GM19438 (cell line): ENCODE results near the gene ETV6.
A peak's percentile ranks its signal among the peaks of the same experiment; 100 is the strongest.

Experiments used
- ATAC-seq: cut with Tn5 transposase; IDR thresholded peaks from one replicate; pipeline ENCODE4 v1.9.1; 2021; ENCODE audit warnings: low read depth; ENCODE audit not compliant: unreplicated experiment

The ETV6 gene

GRCh38 chr12:11769723-11770514, 120.4 kb downstream of the ETV6 start:
- no peak for ATAC-seq

DNA sequence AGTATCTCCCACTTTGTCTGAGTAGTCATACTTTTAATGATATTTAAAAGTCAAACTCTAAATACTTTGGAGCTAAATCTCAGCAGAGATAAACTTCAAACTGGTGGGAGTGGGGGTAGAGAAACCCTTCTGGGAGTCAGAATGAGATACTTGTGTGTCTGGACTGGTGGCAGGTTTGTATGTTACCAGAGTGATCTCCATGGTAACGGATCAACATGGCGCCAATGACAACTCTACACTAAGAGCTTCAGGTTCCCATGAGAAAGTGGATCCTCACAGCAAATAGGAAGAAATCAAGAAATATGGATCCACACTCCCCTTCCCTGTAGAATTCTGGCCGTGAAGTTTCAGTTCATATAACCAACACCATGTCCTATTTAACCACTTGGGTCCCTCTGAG, 121.9 kb downstream of the ETV6 start:
- no peak for ATAC-seq

DNA sequence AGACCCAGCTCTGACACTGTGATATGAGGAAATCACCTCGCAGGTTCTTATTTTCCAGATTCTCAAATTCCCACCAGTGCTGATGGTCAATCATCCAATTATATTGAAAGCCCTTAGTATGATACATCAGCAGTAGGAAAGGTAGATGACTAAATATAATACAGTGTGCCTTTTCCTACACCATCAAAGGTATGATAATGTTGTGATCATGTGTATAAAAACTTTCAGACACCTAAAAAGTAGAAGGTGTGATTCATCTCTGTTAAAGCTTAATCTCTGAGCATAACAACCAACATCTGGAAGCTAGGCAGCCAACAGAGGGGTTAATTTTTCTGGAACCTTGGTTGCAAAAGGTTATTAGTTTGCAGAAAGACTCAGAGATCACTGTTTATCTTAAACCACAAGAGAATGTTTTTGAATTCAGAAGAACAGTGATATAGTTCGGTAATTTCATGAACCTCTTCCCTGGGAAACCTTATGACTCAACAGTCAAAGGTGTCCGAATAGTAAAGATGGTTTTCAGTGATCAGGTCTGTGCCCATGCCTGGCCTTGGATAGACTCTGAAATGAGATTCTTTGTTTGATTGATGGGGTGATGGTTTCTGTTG, 122.5 kb downstream of the ETV6 start:
- ATAC-seq: no peak

DNA sequence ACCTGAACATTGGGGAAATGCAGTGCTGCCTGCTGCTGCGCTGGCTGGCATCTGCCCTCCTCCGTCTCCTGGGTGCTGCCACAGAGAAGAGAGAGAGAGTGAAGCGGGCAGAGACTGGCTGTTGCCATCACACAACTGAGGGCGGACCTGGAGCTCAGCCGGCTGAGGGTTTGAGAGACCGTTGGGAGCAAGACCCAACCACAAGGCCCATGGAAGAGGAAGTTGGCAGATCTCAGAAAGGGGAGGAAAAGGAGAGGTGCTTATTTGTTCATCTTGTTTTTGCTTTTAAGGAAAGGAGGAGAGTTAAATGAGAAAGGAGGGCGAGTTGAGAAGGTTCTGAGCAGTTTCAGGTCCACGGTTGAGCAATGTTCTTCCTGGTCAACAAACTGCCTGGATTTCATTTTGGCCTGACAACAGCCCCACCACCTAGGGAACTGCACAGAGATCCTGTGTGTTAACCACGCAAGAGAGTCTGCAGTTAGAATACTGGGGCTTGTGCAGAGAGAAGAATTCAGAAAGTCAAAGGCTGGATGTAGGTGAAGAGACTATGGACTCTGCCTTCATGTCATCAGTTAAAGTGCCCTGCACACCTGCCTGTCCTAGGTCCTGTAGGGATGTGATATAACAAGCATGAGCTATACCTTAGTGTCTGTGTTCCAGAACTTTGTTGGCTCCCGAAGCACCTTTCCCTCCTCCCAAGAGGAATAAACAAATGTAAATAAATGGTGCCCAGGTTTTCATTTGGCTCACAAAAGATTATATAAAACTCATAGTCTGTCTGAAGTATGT, 124.6 kb downstream of the ETV6 start:
- no peak for ATAC-seq

DNA sequence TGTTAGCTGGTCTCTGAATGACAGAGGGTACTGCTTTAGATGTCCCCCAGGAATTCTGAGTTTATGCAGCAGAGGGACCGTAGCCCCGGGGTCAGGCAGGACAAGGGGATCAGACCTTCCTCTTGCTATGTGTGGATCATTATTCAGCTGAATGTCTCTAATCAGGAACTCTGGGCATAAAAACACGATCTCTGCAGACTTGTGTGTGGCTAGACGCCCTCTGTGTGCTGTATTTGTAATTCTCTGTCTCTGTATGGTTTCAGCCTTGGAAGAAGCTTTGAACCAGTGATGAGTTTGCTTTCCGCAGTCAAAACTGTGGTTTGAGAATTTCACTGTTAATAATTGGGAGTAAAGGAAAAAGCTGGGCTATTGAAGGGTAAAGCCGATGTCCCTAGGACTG, 125.3 kb downstream of the ETV6 start:
- ATAC-seq: no peak

DNA sequence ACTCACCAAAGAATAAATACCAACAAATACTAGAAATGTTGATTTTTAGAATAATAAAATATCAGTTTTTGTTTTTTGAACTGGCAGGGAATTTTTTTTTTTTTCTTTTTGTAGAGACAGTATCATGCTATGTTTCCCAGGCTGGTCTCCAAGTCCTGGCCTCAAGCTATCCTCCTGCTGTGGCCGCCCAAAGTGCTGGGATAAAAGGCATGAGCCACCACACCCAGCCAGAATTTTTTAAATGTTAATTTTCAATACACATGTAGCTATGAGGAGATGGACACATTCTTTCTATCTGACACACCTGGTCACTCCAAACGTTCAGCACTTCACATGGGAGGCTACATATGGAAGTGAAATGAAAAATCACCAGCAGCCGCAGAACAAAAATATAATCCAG, 126.8 kb downstream of the ETV6 start:
- ATAC-seq: no peak

- ATAC-seq: no peak
Measured at GRCh38 chr12:11777451-11777850, 128.0 kb downstream of the ETV6 start.

DNA sequence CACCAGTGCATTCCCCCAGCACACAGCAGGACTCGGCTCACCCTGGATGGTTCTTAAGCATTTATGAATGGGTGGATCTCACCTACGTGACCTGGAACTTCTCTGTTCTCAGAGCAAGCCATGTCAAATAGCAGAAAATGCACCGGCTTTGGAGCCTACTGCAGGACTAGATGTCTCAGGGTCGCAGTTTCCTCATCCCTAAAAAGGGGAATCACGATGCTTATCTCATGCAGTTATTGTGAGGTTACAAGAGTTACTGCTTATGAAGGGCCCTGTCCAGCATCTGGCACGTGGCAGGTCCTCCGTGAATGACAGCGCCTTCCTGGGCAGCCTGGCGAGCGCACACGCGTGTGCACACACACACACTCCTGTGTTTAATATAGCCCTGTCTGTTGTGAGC, 128.5 kb downstream of the ETV6 start:
- no peak for ATAC-seq

GRCh38 chr12:11778713-11779685, 129.5 kb downstream of the ETV6 start:
- no peak for ATAC-seq

DNA sequence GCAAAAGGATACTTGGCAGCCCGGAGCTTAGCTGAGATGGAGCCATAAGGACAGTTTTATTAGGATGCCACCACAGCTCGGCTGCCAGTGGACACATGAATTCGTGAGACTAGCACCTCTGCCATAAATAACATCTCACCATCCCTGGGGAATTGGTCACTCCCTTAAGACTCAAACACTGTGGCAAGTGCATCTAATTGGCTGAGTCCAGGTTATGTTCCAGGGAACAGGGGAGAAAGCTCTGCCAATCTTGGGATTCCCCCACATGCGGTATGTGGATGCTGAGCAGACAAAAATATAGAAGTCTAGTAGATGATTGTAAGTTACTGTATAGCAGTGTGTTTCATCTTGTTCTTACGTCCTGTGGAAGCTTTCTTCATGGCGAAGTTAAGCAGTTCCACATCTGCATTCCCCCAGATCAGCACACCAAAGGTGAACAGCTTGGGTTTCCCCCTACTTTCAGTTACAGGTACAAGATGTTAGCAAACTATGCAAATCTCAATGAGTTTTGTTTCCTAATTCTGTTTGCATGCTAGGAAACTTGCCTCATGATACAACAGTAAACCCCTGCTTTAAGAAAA, 131.1 kb downstream of the ETV6 start:
- ATAC-seq: peak; percentile 65

GRCh38 chr12:11782914-11783420, 133.5 kb downstream of the ETV6 start:
- ATAC-seq: no peak

- ATAC-seq: no peak
Measured at GRCh38 chr12:11785712-11786111, 136.2 kb downstream of the ETV6 start.

DNA sequence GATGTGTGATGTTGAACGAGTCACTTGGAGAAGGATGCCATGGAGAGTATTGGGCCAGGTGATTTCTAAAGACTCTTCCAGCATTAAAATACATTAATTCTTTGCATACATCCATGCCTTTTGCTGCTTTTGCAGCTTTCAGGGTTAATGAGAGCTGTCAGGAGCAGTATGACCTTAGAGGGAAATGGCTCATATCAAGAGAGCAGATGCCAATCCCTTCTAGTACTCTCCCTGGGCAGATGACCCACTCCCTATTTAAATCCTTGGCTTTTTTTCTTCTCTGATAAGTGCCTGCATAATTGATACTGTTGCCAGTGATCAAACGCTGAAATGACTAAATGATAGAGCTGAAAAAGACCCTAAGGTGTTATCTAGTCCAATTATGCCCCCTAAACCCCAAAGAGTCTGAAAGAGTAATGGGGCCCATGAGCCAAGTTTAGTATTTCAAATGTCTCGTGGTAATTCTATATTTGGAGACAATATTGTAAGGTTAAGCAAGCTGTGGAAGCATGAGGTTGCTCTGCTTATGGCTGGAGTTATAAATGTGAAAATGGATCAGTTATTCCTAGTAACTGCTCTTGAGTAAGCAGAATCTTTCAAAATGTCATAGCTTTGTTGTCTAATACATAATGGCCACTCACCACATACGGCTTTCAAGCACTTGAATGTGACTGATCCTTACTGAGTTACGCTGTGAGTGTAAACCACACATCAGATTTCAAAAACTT, 137.3 kb downstream of the ETV6 start:
- ATAC-seq: no peak

- no peak for ATAC-seq
Measured at GRCh38 chr12:11787437-11787836, 138.0 kb downstream of the ETV6 start.

DNA sequence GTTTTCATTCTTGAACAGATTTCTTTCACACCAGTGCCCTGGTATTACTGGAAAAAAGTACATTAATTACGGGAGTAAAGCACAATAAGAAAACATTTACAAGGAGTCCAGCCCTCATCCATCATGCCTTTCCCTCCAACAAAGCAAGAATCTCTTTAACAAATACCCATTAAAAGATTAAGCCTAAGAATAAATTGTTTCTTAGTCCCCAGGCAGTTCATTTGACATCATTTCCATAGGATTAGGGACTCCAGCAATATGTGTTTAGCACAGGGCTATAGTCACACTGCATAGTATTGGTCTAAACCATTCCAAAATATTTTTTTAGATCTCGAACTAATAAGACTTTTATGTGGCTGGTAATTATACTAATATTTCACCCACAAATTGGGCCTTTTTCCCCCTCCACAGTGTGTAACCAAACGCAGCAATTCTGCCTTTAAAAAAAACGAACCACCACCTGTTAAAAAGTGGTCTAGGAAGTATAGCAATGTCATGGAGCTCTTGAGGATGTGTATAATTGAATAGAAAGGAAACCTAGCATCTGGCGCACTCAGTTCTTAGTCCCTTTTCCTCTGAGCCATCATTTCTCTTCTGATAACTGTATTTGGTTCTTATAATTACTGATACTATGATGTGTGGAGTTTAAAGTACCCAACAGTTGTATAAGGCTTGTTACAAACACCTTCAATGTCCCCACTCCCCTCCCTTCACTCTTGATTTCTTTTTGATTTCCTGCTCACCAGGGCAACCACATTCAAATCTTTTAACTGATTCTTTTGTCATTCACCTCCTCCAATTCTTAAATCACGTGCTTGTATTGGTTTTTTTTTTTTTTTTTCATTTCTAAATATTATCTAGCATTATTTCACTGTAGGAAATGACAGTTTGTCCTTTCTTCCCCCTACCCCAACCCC, 138.7 kb downstream of the ETV6 start:
- ATAC-seq: no peak

DNA sequence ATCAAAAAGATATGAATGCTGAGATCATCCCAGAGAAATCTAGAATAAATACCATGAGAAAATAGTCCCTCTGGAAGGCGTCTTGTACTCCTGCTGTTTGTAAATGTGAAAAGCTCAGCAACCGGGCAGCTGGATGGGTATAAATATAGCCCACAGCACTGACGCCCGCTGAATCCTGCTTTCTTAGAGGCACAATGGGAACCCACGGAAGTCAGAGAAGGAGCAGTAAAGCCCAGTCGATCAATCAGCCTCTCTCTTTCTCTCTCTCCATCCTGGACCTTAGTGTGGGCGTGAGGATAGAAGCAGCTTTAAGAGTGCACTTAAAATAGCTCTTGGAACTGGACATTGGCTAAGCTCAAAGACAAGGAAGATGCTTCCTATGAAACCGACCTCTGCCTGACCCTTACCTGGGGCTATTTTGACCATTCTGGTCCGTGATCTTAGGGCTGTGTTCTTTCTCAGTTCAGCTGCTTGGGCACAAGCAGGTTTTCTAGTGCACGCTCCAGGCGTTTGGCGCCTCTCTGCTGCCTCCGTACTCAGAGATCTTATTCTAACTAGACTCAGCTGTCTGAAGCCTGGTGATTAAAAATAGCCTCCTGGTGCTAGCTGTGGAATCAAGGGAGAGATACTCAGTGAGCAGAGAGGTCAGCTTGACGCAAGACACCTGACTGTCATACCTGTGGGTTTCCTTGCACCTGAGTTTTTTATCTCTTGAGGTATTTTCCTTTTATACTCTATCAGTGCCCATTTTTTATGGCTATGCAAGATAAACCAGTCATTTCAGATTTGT, 144.6 kb downstream of the ETV6 start:
- ATAC-seq: no peak

DNA sequence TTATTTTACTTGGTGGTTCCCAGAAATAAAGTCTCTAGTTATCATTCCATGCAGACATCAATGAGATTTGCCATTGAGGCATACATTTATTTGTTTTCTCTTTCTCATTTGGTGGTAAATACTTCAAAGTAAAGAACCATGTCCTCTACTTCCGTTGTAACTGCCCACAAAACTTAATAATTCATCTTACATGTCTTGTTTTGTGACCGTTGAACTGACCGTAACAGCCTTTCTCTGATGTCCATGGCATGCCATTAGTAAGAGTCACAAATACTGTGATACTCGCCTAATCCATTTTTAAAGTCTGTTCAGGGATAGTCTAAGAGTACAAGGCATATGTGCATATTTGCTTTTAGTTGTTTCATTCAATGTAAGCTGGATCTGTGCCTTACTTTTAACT, 145.3 kb downstream of the ETV6 start:
- no peak for ATAC-seq
